IMR-90 (cell line): ENCODE results near the gene ITGB1. TPM values are rescaled to one million over a fixed set of nuclear protein-coding genes. Genes with fewer than 3 reads are reported as not detected.

Source experiments
- ATAC-seq: fragments of 200-7000 bp; cut with Tn5 transposase; 2 replicates; pipeline ENCODE4 v1.9.1; 2020; ENCODE audit warnings: low read depth, mild to moderate bottlenecking, moderate library complexity
- BruUV-seq: library from RNA; stranded (reverse); fragments of 400-500 nt; replicated peaks from 2 replicates; lab custom pipeline; 2021; lab: Mats Ljungman, UMichigan
- CTCF ChIA-PET: fragments of 300-600 bp; formaldehyde crosslinking; extraction: SDS; loops from one replicate; lab custom pipeline; 2021; ENCODE audit warnings: antibody characterized with exemption; lab: Yijun Ruan, JAX
- POLR2A ChIA-PET: fragments of 300-600 bp; sonication (Branson Sonifier 250); formaldehyde crosslinking; loops from one replicate; lab custom pipeline; 2022; ENCODE audit warnings: antibody characterized with exemption; ENCODE audit not compliant: unreplicated experiment; lab: Charles Lee
- DNase-seq: peaks from one replicate; pipeline ENCODE4 v3.0.0; 2013
- H2AFZ ChIP-seq: replicated peaks from 2 replicates; pipeline ENCODE3; 2013; ENCODE audit warnings: low read length, mild to moderate bottlenecking; ENCODE audit not compliant: poor library complexity
- H2AK5ac ChIP-seq: 2 replicates; pipeline ENCODE4 v1.6.1; 2013; ENCODE audit warnings: low read depth, low read length, inconsistent platforms
- H2AK9ac ChIP-seq: replicated peaks from 2 replicates; pipeline ENCODE3; 2013; ENCODE audit warnings: mild to moderate bottlenecking, low read depth, low read length, moderate library complexity; ENCODE audit not compliant: poor library complexity
- H2BK120ac ChIP-seq: 2 replicates; pipeline ENCODE4 v1.6.1; 2013; ENCODE audit warnings: low read depth, low read length, inconsistent platforms
- H2BK15ac ChIP-seq: 3 replicates; pipeline ENCODE4 v1.6.1; 2013; ENCODE audit warnings: low read depth, low read length, inconsistent platforms
- H2BK20ac ChIP-seq: 2 replicates; pipeline ENCODE4 v1.6.1; 2013; ENCODE audit warnings: low read depth, mild to moderate bottlenecking, inconsistent platforms, low read length, moderate library complexity
- H2BK5ac ChIP-seq: 2 replicates; pipeline ENCODE4 v1.6.1; 2013; ENCODE audit warnings: mild to moderate bottlenecking, low read depth, low read length, inconsistent platforms; ENCODE audit not compliant: poor library complexity, severe bottlenecking
- H3K14ac ChIP-seq: replicated peaks from 2 replicates; pipeline ENCODE4 v1.6.1; 2013; ENCODE audit warnings: low read depth, low read length, inconsistent platforms
- H3K18ac ChIP-seq: 2 replicates; pipeline ENCODE4 v1.6.1; 2013; ENCODE audit warnings: low read depth, low read length, control low read depth
- H3K23ac ChIP-seq: 2 replicates; pipeline ENCODE4 v1.6.1; 2013; ENCODE audit warnings: low read depth, low read length, inconsistent platforms
- H3K27ac ChIP-seq: 2 replicates; pipeline ENCODE4 v1.5.1; 2013; ENCODE audit warnings: mild to moderate bottlenecking, control low read depth, low read length; ENCODE audit not compliant: insufficient read depth
- H3K27me3 ChIP-seq: 2 replicates; pipeline ENCODE4 v1.6.1; 2013; ENCODE audit warnings: low read length; ENCODE audit not compliant: control insufficient read depth, insufficient read depth
- H3K36me3 ChIP-seq: 2 replicates; pipeline ENCODE4 v1.6.1; 2013; ENCODE audit warnings: low read length, mixed read lengths; ENCODE audit not compliant: control insufficient read depth, insufficient read depth
- H3K4ac ChIP-seq: 2 replicates; pipeline ENCODE4 v1.6.1; 2013; ENCODE audit warnings: low read depth, low read length, inconsistent platforms
- H3K4me1 ChIP-seq: 2 replicates; pipeline ENCODE4 v1.6.1; 2013; ENCODE audit warnings: low read length, mixed read lengths; ENCODE audit not compliant: control insufficient read depth, insufficient read depth
- H3K4me2 ChIP-seq: 2 replicates; pipeline ENCODE4 v1.6.1; 2013; ENCODE audit warnings: low read depth, mild to moderate bottlenecking, control low read depth, low read length, moderate library complexity
- H3K4me3 ChIP-seq: 2 replicates; pipeline ENCODE4 v1.5.1; 2013; ENCODE audit warnings: low read depth, mild to moderate bottlenecking, control low read depth, low read length, moderate library complexity; ENCODE audit not compliant: insufficient read depth
- H3K56ac ChIP-seq: 2 replicates; pipeline ENCODE4 v1.6.1; 2013; ENCODE audit warnings: low read length, inconsistent platforms; ENCODE audit not compliant: insufficient read depth; ENCODE audit errors: extremely low read depth
- H3K79me1 ChIP-seq, 2 experiments: 2 replicates each; pipeline ENCODE4 v1.6.1; 2013; ENCODE audit warnings: low read length in 2 of 2, inconsistent platforms in 1 of 2, low read depth in 1 of 2
- H3K9ac ChIP-seq: 2 replicates; pipeline ENCODE4 v1.6.1; 2013; ENCODE audit warnings: low read depth, low read length, control low read depth
- H3K9me1 ChIP-seq: 2 replicates; pipeline ENCODE4 v1.6.1; 2013; ENCODE audit warnings: low read length, inconsistent platforms; ENCODE audit not compliant: insufficient read depth
- H3K9me3 ChIP-seq: 2 replicates; pipeline ENCODE4 v1.6.1; 2013; ENCODE audit warnings: low read length; ENCODE audit not compliant: control insufficient read depth, insufficient read depth
- H4K20me1 ChIP-seq: 2 replicates; pipeline ENCODE4 v1.6.1; 2013; ENCODE audit warnings: low read length, inconsistent platforms; ENCODE audit not compliant: insufficient read depth
- H4K5ac ChIP-seq: 2 replicates; pipeline ENCODE4 v1.6.1; 2013; ENCODE audit warnings: mild to moderate bottlenecking, low read depth, low read length, control low read depth
- H4K8ac ChIP-seq, 2 experiments: 2 replicates each; pipeline ENCODE4 v1.6.1; 2013; ENCODE audit warnings: low read depth in 2 of 2, low read length in 2 of 2, control low read depth in 1 of 2, inconsistent platforms in 1 of 2
- H4K91ac ChIP-seq: 2 replicates; pipeline ENCODE4 v1.6.1; 2013; ENCODE audit warnings: low read depth, low read length, inconsistent platforms; ENCODE audit not compliant: insufficient read depth
- CEBPB ChIP-seq: IDR thresholded peaks from 2 replicates; pipeline ENCODE4 v1.6.1; 2012; ENCODE audit warnings: low read depth, low read length, improper control_type of control experiment
- CHD1 ChIP-seq: IDR thresholded peaks from 2 replicates; pipeline ENCODE4 v1.6.1; 2012; ENCODE audit warnings: low read depth, low read length, improper control_type of control experiment
- NFE2L2 ChIP-seq: fragments of 150-350 bp; IDR thresholded peaks from 2 replicates; pipeline ENCODE4 v1.6.1; 2016; ENCODE audit warnings: low read depth, mild to moderate bottlenecking, low read length
- RCOR1 ChIP-seq: IDR thresholded peaks from 2 replicates; pipeline ENCODE4 v1.6.1; 2012; ENCODE audit warnings: mild to moderate bottlenecking, low read length, improper control_type of control experiment; ENCODE audit not compliant: insufficient replicate concordance
- USF2 ChIP-seq: fragments of 150-350 bp; IDR thresholded peaks from 2 replicates; pipeline ENCODE4 v1.6.1; 2017; ENCODE audit warnings: mild to moderate bottlenecking, antibody characterized with exemption, low read length, low read depth
- whole genome bisulfite sequencing, 2 experiments: methylation state at CpG; one replicate each; pipeline versions ENCODE4 v1.1.5 to v1.1.7; 2013; ENCODE audit warnings: missing lambda C conversion rate in 2 of 2; ENCODE audit not compliant: insufficient read length in 1 of 2; ENCODE audit errors: extremely low coverage in 2 of 2; 5-methylcytosine and 5-hydroxymethylcytosine counted together
- dilution Hi-C: fragments of 300-500 bp; cut with HindIII; formaldehyde crosslinking; loops from one replicate; pipeline ENCODE4 v1.14.3; 2018; ENCODE audit warnings: low sequenced_read_pairs; ENCODE audit not compliant: unreplicated experiment
- in situ Hi-C: fragments of 300-500 bp; cut with MboI; formaldehyde crosslinking; loops from 3 replicates; pipeline ENCODE4 v1.14.3; 2019; ENCODE audit warnings: low sequenced_read_pairs, inconsistent platforms, mixed read lengths
- intact Hi-C: fragments of 100-400 bp; cut with micrococcal nuclease; formaldehyde crosslinking; loops from 2 replicates; pipeline ENCODE4 v1.10.0; 2022
- polyA plus RNA-seq, 3 experiments: library from polyadenylated mRNA; depleted of rRNA; stranded (reverse); fragments of >200 nt; gene quantifications; 2 replicates each; pipeline ENCODE4 v1.2.3, GENCODE V29; 2012; ENCODE audit warnings: low replicate concordance in 1 of 3
- total RNA-seq: library from RNA; depleted of rRNA; stranded (reverse); fragments of >200 nt; gene quantifications from 2 replicates; pipeline ENCODE4 v1.2.3, GENCODE V29; 2012

ITGB1 gene
- total and polyA plus RNA-seq, 2 of the 4 experiments (the other 2 are of a cell fraction) = 1,331 to 2,066 TPM

- H4K5ac ChIP-seq = no peak overlapping the region
- no peaks in the 10 kb centered on the region for H3K9me3 ChIP-seq
- TF ChIP-seq USF2 = no peak
- no peak for TF ChIP-seq CHD1
- TF ChIP-seq CEBPB = no peak
- no peak for TF ChIP-seq RCOR1
- no peak for TF ChIP-seq NFE2L2
- DNase-seq = no peak
- H3K4ac ChIP-seq = no peak overlapping the region
- whole genome bisulfite sequencing, 2 experiments = 100% methylated on average over 2 of the region's 2 CpGs; no CpG with 5 or more reads in 1 of the 2 experiments
- no peak overlapping the region for H2AK9ac ChIP-seq
- no peak for ATAC-seq
- no peak overlapping the region for H2AK5ac ChIP-seq
- H3K56ac ChIP-seq = no peak overlapping the region
- peaks cover 24% of the 10 kb centered on the region for H3K9me1 ChIP-seq
- no peak overlapping the region for H3K9ac ChIP-seq
- H3K79me1 ChIP-seq = peaks cover 0 to 30% of the 10 kb centered on the region in 2 experiments; a peak in 2 of 4 replicates
- intact Hi-C loops = no loop called here
- H2BK120ac ChIP-seq = no peak overlapping the region
- no peak overlapping the region for H4K8ac ChIP-seq
- no peak overlapping the region for H2BK20ac ChIP-seq
- CTCF ChIA-PET = no interaction called here
- peak overlapping the region; percentile 31; the same call in 1 of the 2 replicates for H3K4me2 ChIP-seq
- H3K14ac ChIP-seq = no peak overlapping the region
- H4K20me1 ChIP-seq = peaks cover 91% of the 10 kb centered on the region
- H3K27me3 ChIP-seq = no peaks in the 10 kb centered on the region
- no peak overlapping the region for H2BK15ac ChIP-seq
- H3K18ac ChIP-seq = no peak overlapping the region
- dilution Hi-C loops = no loop called here
- H3K27ac ChIP-seq = no peak overlapping the region
- peaks cover 5% of the 10 kb centered on the region; the same call in 1 of the 2 replicates for H3K36me3 ChIP-seq
- peak overlapping the region; percentile 52; the same call in 1 of the 2 replicates for H3K23ac ChIP-seq
- H3K4me3 ChIP-seq = no peak overlapping the region
- POLR2A ChIA-PET = no interaction called here
- peaks cover 29% of the 10 kb centered on the region for H3K4me1 ChIP-seq
- H2AFZ ChIP-seq = no peak overlapping the region
- no TSS peak for BruUV-seq
- peak overlapping the region; percentile 36 for H2BK5ac ChIP-seq
- H4K91ac ChIP-seq = no peak overlapping the region
- in situ Hi-C loops = no loop called here
These were observed 11.9 kb downstream of the ITGB1 start for GRCh38 chr10:32946108-32946507.
